ENCODE measurements around the gene IL20RB.
A peak's percentile ranks its signal among the peaks of the same experiment; 100 is the strongest.

Gene IL20RB

DNA sequence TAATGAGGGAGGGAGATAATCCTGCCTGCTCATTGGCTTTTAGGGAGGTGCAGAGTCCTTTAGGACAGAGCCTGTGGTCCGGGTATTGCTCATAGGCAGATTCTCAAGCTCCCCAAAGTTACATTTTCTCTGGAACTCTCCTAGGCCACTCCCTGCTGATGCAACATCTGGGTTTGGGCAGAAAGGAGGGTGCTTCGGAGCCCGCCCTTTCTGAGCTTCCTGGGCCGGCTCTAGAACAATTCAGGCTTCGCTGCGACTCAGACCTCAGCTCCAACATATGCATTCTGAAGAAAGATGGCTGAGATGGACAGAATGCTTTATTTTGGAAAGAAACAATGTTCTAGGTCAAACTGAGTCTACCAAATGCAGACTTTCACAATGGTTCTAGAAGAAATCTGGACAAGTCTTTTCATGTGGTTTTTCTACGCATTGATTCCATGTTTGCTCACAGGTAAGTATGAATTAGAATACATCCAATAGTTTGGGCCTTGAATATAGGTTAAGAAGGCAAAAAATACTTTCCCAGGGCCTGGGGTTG is at the start of gene IL20RB:
Gene IL20RB (plus strand): TSS at position 233 of the 538 bp plus-strand sequence. CDS start 131 bp downstream, at position 364.
- no peak for DNase-seq

DNA sequence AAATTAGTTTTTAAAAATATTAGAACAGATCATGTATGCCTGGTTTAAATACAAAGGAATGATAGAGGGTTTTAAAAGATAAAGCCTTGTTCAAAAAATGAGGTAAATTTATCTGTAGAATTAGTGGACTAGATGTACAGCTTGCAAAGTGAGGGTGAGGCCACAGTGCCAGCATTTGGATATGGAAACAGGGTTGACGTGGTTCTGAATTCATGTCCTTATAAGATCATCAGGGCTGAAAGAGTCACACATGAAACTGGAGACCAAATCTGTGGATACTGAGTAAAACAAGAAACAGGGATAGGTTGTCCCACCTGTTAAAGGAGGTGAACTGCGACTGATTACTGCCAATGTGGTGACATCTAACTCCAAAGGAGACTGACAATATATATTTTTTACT is 49.5 kb upstream of the IL20RB start:
- no peak for DNase-seq

GRCh38 chr3:136909187-136909586 is 48.6 kb upstream of the IL20RB start:
- peak in 1 of 3 experiments; percentile 20 for DNase-seq

DNA sequence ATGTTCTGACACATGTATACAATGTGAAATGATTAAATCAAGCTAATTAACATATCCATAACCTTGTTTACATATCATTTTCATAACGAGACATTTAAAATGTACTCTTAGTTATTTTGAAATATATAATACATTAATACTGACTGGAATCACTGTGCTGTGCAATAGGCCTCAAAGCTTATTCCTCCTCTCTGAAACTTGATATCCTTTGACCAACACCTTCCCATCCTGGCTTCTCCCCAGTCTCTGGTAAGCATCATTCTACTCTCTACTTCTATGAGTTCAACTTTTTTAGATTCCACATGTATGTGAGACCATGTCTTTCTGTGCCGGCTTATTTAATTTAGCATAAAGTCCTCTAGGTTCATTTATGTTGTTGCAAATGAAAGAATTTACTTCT is 47.1 kb upstream of the IL20RB start:
- no peak for DNase-seq

GRCh38 chr3:136913168-136913567 is 44.6 kb upstream of the IL20RB start:
- no peak for DNase-seq

DNA sequence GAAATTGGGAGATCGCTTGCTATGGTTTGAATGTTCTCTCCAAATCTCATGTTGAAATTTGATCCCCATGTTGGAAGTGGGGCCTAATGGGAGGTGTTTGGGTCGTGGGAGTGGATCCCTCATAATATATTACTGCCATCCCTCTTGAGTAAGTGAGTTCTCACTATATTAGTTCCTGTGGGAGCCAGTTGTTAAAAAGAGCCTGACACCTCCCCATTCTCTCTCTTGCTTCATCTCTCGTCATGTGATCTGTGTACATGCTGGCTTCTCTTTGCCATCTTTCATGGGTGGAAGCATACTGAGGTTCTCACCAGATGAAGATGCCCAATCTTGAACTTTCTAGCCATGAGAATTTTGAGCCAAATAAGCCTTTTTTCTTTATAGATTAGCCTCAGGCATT is 43.0 kb upstream of the IL20RB start:
- no peak for DNase-seq

GRCh38 chr3:136916223-136916622 is 41.6 kb upstream of the IL20RB start:
- no peak for DNase-seq

DNA sequence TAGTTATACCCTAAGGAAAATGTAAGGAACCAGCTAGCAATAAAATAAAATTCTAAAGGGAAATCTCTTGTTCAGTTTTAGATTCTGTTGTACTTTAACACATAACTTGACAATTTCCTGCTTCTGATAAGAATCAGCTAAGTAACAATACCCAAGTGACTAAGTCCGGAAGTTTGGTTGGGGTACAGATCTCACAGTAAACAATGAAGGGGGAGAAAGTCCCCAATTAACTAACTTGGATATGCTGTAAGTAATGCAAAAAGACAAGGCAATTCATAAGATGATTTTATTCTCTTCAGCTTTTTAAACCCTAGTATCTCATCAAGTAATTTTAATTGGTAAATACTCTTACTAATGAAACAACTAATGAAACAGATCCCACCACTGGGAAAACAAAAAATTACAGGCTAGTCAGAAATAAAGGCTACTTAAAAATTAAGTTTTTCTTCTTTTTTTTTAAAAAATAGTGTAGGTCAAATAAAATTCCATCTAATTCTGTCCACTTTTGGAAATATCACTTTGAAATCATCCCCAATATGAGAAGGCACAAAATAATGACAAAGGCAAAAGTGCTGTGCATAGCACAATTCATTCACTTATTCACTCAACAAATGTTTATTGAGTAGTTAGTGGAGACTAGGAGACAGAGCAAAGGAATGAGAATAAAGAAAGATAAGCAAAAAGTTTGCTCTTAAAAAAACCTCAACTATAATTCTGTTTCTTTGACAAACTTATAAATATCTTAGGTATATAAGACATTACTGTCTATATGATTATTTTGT is 37.8 kb upstream of the IL20RB start:
- DNase-seq = no peak

GRCh38 chr3:136920904-136921611 is 36.7 kb upstream of the IL20RB start:
- no peak for DNase-seq

DNA sequence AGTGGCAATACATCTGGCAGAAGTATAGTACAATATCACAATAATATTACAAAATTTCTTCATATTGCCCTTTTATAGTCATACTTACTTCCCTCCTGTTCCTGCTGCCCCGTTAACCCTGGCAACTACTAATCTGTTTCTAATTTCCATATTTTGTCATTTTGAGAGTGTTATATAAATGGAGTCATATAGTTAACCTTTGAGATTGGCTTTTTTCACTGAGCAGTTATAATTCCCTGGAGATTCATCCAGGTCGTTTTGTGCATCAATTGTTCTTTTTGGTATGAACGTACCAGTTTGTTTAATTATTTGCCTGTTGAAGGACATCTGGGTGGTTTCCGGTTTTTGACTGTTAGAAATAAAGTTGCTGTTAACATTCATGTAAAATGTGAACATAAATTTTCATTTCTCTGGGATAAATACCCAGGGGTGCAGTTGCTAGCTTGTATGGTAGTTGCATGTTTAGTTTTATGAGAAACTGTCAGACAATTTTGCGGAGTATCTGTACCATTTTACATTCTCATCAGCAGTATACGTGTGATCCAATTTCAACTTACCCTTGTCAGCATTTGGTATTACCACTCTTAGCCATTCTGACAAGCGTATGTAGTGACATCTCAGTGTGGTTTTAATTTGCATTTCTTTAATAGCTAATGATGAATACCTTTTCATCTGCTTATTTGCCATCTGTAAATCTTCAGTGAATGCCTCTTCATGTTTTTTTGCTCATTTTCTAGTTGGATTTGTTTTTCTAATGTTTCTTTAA is 32.2 kb upstream of the IL20RB start:
- no peak for DNase-seq

- DNase-seq = no peak
These were observed 29.5 kb upstream of the IL20RB start for GRCh38 chr3:136928240-136928639.

DNA sequence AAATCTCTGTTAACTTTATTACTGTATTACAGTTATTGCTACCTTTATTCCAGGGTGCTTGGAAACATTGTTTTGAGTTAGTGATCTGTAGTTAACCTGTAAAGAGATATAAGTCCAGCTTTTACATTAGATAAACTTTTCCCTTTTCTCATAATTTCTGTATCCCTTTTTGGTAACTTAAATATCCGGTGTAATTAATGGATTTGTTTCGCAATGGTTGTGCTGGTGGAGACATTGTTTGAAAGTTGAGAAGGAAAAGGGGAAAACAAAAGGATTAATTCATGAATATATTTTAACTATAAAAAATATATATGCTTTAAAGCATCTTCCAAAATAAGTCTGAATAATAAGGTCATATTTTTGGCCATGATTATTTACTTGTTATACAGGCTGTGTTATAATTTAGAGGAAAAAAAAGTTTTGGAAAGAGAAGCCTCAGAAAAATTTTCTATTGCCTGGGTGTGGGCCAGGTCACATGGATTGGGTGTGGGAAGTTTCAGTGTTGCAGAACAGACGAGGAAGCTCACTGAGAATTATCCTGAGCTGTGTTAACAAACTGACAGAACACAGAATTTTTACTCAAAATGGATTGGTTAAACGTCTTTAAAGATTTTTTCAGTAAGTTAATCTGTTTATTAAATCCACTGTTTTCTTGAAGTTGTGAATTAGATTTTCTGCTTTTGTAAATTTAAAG is 27.7 kb upstream of the IL20RB start:
- DNase-seq = no peak

GRCh38 chr3:136931606-136932005 is 26.2 kb upstream of the IL20RB start:
- no peak for DNase-seq

DNA sequence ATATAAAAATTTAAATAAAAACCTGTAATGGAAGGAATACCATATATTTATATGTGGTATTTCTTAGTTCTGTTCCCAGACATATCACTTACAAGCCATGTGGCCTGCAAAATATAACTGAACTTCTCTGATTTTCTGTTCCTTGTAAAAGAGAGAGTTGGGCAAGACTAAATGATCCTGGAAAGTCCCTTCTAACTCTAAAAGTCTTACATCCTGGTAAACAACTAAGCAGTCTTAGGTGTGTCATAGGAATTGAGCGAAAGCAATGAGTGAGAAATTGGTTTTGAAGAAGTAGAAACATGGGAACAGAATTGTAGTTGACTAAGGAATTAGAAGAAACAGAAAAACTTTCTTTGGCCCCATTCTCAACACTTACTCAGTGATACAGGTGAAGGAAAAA is 25.3 kb upstream of the IL20RB start:
- no peak for DNase-seq

- no peak for DNase-seq
These were observed 24.6 kb upstream of the IL20RB start for GRCh38 chr3:136932978-136933772.

- no peak for DNase-seq
These were observed 20.6 kb upstream of the IL20RB start for GRCh38 chr3:136937175-136937574.

DNA sequence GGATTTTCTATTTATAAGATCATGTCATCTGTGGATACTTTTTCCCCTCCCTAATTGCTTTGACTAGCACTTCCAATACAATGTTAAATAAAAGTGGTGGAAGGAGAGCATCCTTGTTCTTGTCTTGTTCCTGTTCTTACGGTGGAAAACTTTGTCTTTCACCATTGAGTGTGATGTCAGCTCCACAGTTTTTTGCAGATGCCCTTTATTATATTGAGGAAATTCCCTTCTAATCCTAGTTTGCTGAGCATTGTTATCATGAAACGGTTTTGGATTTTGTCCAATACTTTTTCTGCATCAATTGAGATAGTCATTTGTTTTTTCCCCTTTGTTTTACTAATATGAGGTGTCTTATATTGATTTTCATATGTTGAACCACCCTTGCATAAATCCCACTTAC is 19.9 kb upstream of the IL20RB start:
- DNase-seq = no peak

DNA sequence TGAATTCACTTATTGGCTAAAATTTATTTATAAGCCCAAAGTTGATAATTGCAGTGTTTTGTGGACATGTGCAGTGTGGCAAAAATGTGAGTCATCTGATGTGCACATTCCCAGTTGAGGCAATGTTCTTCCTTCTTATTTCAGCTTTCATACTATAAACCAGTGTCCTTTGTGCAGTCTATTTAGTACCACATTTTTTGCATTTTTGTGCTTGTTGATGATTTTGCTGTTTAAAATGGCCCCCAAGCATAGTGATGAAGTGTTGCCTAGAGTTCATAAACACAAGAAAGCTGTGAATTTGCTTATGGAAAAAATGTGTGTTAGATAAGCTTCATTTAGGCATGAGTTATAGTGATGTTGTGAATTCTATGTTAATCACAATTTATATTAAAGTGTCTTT is 19.4 kb upstream of the IL20RB start:
- no peak for DNase-seq

- DNase-seq = no peak
These were observed 18.3 kb upstream of the IL20RB start for GRCh38 chr3:136939489-136939888.

- DNase-seq = no peak
These were observed 15.0 kb upstream of the IL20RB start for GRCh38 chr3:136942803-136943202.

DNA sequence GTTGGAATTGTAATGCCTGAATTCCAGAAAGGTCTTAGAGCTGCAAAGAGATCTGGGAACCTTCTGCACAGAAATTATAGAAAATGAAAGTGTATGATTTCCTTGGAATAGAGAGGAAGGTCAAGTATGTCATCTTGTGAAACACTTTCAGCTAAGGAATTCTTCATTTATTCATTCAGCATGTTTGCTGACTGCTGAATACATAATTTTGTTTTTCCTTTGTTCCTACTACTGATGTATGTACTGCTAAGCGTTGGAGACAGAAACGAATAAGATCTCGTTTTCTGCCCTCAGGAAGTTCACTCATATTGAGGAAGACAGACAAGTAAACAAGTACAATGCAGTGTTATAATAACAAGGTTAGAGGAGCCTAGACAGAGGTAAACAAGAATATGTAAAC is 14.3 kb upstream of the IL20RB start:
- no peak for DNase-seq

DNA sequence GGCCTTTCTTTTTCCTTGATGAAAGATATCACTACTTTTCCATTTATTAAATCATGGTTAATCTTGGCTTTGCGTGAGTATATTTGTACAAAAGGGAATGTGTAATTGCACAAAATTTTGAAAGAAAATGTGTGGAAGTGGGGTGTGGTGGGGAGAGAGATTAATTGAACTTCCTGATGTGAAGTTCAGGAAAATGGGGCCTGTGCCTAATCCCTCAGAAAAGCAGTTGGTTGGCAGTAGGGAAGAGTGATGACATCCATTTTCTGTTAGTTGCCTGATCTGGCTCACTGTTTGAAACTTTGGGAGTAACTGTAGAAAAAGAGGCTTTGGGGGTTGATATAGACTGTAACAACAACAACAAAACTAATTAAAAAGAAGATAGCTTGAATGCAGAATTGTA is 10.8 kb upstream of the IL20RB start:
- no peak for DNase-seq

Data from NCI-H1417 (cell line).